IMR-90 (cell line): ENCODE measurements around the gene IL12RB2. TPM values are rescaled to one million over a fixed set of nuclear protein-coding genes. Genes with fewer than 3 reads are reported as not detected.

ENCODE experiments used
- ATAC-seq: fragments of 200-7000 bp; cut with Tn5 transposase; 2 replicates; pipeline ENCODE4 v1.9.1; 2020; ENCODE audit warnings: low read depth, mild to moderate bottlenecking, moderate library complexity
- BruUV-seq: library from RNA; stranded (reverse); fragments of 400-500 nt; replicated peaks from 2 replicates; lab custom pipeline; 2021; lab: Mats Ljungman, UMichigan
- CTCF ChIA-PET: fragments of 300-600 bp; formaldehyde crosslinking; extraction: SDS; loops from one replicate; lab custom pipeline; 2021; ENCODE audit warnings: antibody characterized with exemption; lab: Yijun Ruan, JAX
- POLR2A ChIA-PET: fragments of 300-600 bp; sonication (Branson Sonifier 250); formaldehyde crosslinking; loops from one replicate; lab custom pipeline; 2022; ENCODE audit warnings: antibody characterized with exemption; ENCODE audit not compliant: unreplicated experiment; lab: Charles Lee
- DNase-seq: peaks from one replicate; pipeline ENCODE4 v3.0.0; 2013
- H2AFZ ChIP-seq: replicated peaks from 2 replicates; pipeline ENCODE3; 2013; ENCODE audit warnings: low read length, mild to moderate bottlenecking; ENCODE audit not compliant: poor library complexity
- H2AK5ac ChIP-seq: 2 replicates; pipeline ENCODE4 v1.6.1; 2013; ENCODE audit warnings: low read depth, low read length, inconsistent platforms
- H2AK9ac ChIP-seq: replicated peaks from 2 replicates; pipeline ENCODE3; 2013; ENCODE audit warnings: mild to moderate bottlenecking, low read depth, low read length, moderate library complexity; ENCODE audit not compliant: poor library complexity
- H2BK120ac ChIP-seq: 2 replicates; pipeline ENCODE4 v1.6.1; 2013; ENCODE audit warnings: low read depth, low read length, inconsistent platforms
- H2BK15ac ChIP-seq: 3 replicates; pipeline ENCODE4 v1.6.1; 2013; ENCODE audit warnings: low read depth, low read length, inconsistent platforms
- H2BK20ac ChIP-seq: 2 replicates; pipeline ENCODE4 v1.6.1; 2013; ENCODE audit warnings: low read depth, mild to moderate bottlenecking, inconsistent platforms, low read length, moderate library complexity
- H2BK5ac ChIP-seq: 2 replicates; pipeline ENCODE4 v1.6.1; 2013; ENCODE audit warnings: mild to moderate bottlenecking, low read depth, low read length, inconsistent platforms; ENCODE audit not compliant: poor library complexity, severe bottlenecking
- H3K14ac ChIP-seq: replicated peaks from 2 replicates; pipeline ENCODE4 v1.6.1; 2013; ENCODE audit warnings: low read depth, low read length, inconsistent platforms
- H3K18ac ChIP-seq: 2 replicates; pipeline ENCODE4 v1.6.1; 2013; ENCODE audit warnings: low read depth, low read length, control low read depth
- H3K23ac ChIP-seq: 2 replicates; pipeline ENCODE4 v1.6.1; 2013; ENCODE audit warnings: low read depth, low read length, inconsistent platforms
- H3K27ac ChIP-seq: 2 replicates; pipeline ENCODE4 v1.5.1; 2013; ENCODE audit warnings: mild to moderate bottlenecking, control low read depth, low read length; ENCODE audit not compliant: insufficient read depth
- H3K27me3 ChIP-seq: 2 replicates; pipeline ENCODE4 v1.6.1; 2013; ENCODE audit warnings: low read length; ENCODE audit not compliant: control insufficient read depth, insufficient read depth
- H3K36me3 ChIP-seq: 2 replicates; pipeline ENCODE4 v1.6.1; 2013; ENCODE audit warnings: low read length, mixed read lengths; ENCODE audit not compliant: control insufficient read depth, insufficient read depth
- H3K4ac ChIP-seq: 2 replicates; pipeline ENCODE4 v1.6.1; 2013; ENCODE audit warnings: low read depth, low read length, inconsistent platforms
- H3K4me1 ChIP-seq: 2 replicates; pipeline ENCODE4 v1.6.1; 2013; ENCODE audit warnings: low read length, mixed read lengths; ENCODE audit not compliant: control insufficient read depth, insufficient read depth
- H3K4me2 ChIP-seq: 2 replicates; pipeline ENCODE4 v1.6.1; 2013; ENCODE audit warnings: low read depth, mild to moderate bottlenecking, control low read depth, low read length, moderate library complexity
- H3K4me3 ChIP-seq: 2 replicates; pipeline ENCODE4 v1.5.1; 2013; ENCODE audit warnings: low read depth, mild to moderate bottlenecking, control low read depth, low read length, moderate library complexity; ENCODE audit not compliant: insufficient read depth
- H3K56ac ChIP-seq: 2 replicates; pipeline ENCODE4 v1.6.1; 2013; ENCODE audit warnings: low read length, inconsistent platforms; ENCODE audit not compliant: insufficient read depth; ENCODE audit errors: extremely low read depth
- H3K79me1 ChIP-seq, 2 experiments: 2 replicates each; pipeline ENCODE4 v1.6.1; 2013; ENCODE audit warnings: low read length in 2 of 2, inconsistent platforms in 1 of 2, low read depth in 1 of 2
- H3K9ac ChIP-seq: 2 replicates; pipeline ENCODE4 v1.6.1; 2013; ENCODE audit warnings: low read depth, low read length, control low read depth
- H3K9me1 ChIP-seq: 2 replicates; pipeline ENCODE4 v1.6.1; 2013; ENCODE audit warnings: low read length, inconsistent platforms; ENCODE audit not compliant: insufficient read depth
- H3K9me3 ChIP-seq: 2 replicates; pipeline ENCODE4 v1.6.1; 2013; ENCODE audit warnings: low read length; ENCODE audit not compliant: control insufficient read depth, insufficient read depth
- H4K20me1 ChIP-seq: 2 replicates; pipeline ENCODE4 v1.6.1; 2013; ENCODE audit warnings: low read length, inconsistent platforms; ENCODE audit not compliant: insufficient read depth
- H4K5ac ChIP-seq: 2 replicates; pipeline ENCODE4 v1.6.1; 2013; ENCODE audit warnings: mild to moderate bottlenecking, low read depth, low read length, control low read depth
- H4K8ac ChIP-seq, 2 experiments: 2 replicates each; pipeline ENCODE4 v1.6.1; 2013; ENCODE audit warnings: low read depth in 2 of 2, low read length in 2 of 2, control low read depth in 1 of 2, inconsistent platforms in 1 of 2
- H4K91ac ChIP-seq: 2 replicates; pipeline ENCODE4 v1.6.1; 2013; ENCODE audit warnings: low read depth, low read length, inconsistent platforms; ENCODE audit not compliant: insufficient read depth
- BHLHE40 ChIP-seq: fragments of 150-350 bp; IDR thresholded peaks from 2 replicates; pipeline ENCODE4 v1.6.1; 2016; ENCODE audit warnings: mild to moderate bottlenecking, low read depth, low read length
- CHD1 ChIP-seq: IDR thresholded peaks from 2 replicates; pipeline ENCODE4 v1.6.1; 2012; ENCODE audit warnings: low read depth, low read length, improper control_type of control experiment
- MAZ ChIP-seq: IDR thresholded peaks from 2 replicates; pipeline ENCODE4 v1.6.1; 2012; ENCODE audit warnings: low read depth, mild to moderate bottlenecking, low read length, improper control_type of control experiment, moderate library complexity, borderline replicate concordance
- WGBS, 2 experiments: methylation state at CpG; one replicate each; pipeline versions ENCODE4 v1.1.5 to v1.1.7; 2013; ENCODE audit warnings: missing lambda C conversion rate in 2 of 2; ENCODE audit not compliant: insufficient read length in 1 of 2; ENCODE audit errors: extremely low coverage in 2 of 2; 5-methylcytosine and 5-hydroxymethylcytosine counted together
- dilution Hi-C: fragments of 300-500 bp; cut with HindIII; formaldehyde crosslinking; loops from one replicate; pipeline ENCODE4 v1.14.3; 2018; ENCODE audit warnings: low sequenced_read_pairs; ENCODE audit not compliant: unreplicated experiment
- in situ Hi-C: fragments of 300-500 bp; cut with MboI; formaldehyde crosslinking; loops from 3 replicates; pipeline ENCODE4 v1.14.3; 2019; ENCODE audit warnings: low sequenced_read_pairs, inconsistent platforms, mixed read lengths
- intact Hi-C: fragments of 100-400 bp; cut with micrococcal nuclease; formaldehyde crosslinking; loops from 2 replicates; pipeline ENCODE4 v1.10.0; 2022
- polyA plus RNA-seq, 3 experiments: library from polyadenylated mRNA; depleted of rRNA; stranded (reverse); fragments of >200 nt; gene quantifications; 2 replicates each; pipeline ENCODE4 v1.2.3, GENCODE V29; 2012; ENCODE audit warnings: low replicate concordance in 1 of 3
- total RNA-seq: library from RNA; depleted of rRNA; stranded (reverse); fragments of >200 nt; gene quantifications from 2 replicates; pipeline ENCODE4 v1.2.3, GENCODE V29; 2012

The IL12RB2 gene
- total and polyA plus RNA-seq, 2 of the 4 experiments (the other 2 are of a cell fraction) = not detected

GRCh38 chr1:67281244-67281643 lies 26.4 kb upstream of the IL12RB2 start:
- Histone ChIP-seq H3K9me3 (no peaks in the 10 kb centered on the region), H4K5ac (no peak overlapping the region), H2BK20ac (no peak overlapping the region), H3K23ac (no peak overlapping the region), H3K14ac (no peak overlapping the region), H2BK5ac (no peak overlapping the region), H2AK5ac (no peak overlapping the region), H3K4me3 (no peak overlapping the region), H3K4ac (no peak overlapping the region), H4K91ac (no peak overlapping the region), H2BK120ac (no peak overlapping the region), H3K18ac (no peak overlapping the region), H3K4me1 (no peaks in the 10 kb centered on the region), H3K27me3 (peaks cover 1% of the 10 kb centered on the region), H4K20me1 (no peaks in the 10 kb centered on the region), H3K56ac (no peak overlapping the region), H2BK15ac (no peak overlapping the region), H2AK9ac (no peak overlapping the region), H3K9me1 (no peaks in the 10 kb centered on the region), H3K27ac (no peak overlapping the region), H3K79me1 (no peaks in the 10 kb centered on the region), H3K9ac (no peak overlapping the region), H2AFZ (no peak overlapping the region), H4K8ac (no peak overlapping the region), H3K36me3 (no peaks in the 10 kb centered on the region), H3K4me2 (no peak overlapping the region)
- CTCF ChIA-PET = no interaction called here
- no peak for DNase-seq
- no peak for TF ChIP-seq CHD1
- no peak for TF ChIP-seq BHLHE40
- no peak for TF ChIP-seq MAZ
- intact Hi-C loops (no loop called here), dilution Hi-C loops (no loop called here), in situ Hi-C loops (no loop called here)
- no TSS peak for BruUV-seq
- POLR2A ChIA-PET = no interaction called here
- ATAC-seq = no peak
- no CpG with 5 or more reads among the region's 3 CpGs for WGBS, 2 experiments
